Measurements from ENCODE around the gene GAB2. TPM values are rescaled to one million over a fixed set of nuclear protein-coding genes. Genes with fewer than 3 reads are reported as not detected.

GAB2 gene
- total and polyA plus RNA-seq, 10 of the 15 experiments (the other 5 are each of a cell fraction or from before 2014, with no cell fraction given) = 0.69 to 12.6 (median 3.8) TPM

- RAD21 ChIA-PET (ENCODE audit: unreplicated experiment) = no interaction called here
These were observed 69.7 kb downstream of the GAB2 start for GRCh38 chr11:78347956-78348355.

More at GRCh38 chr11:78347956-78348355, 69.7 kb downstream of the GAB2 start:
- ATAC-seq (no peak), FAIRE-seq (no peak), DNase-seq (ENCODE audit: low read depth, low spot score) (no peak)
- Histone ChIP-seq H3K79me2 (ENCODE audit: control insufficient read depth, insufficient read depth, low read length) (no peaks in the 10 kb centered on the region), H3K4me3 (no peak overlapping the region), H3K27ac (ENCODE audit: control insufficient read depth, insufficient read depth) (no peak overlapping the region), H2AFZ (ENCODE audit: control insufficient read depth, low read depth, low read length) (no peak overlapping the region), H3K36me3 (ENCODE audit: control insufficient read depth in 2 of 2, insufficient read depth in 2 of 2, low read length in 1 of 2) (no peaks in the 10 kb centered on the region), H4K20me1 (ENCODE audit: control insufficient read depth, insufficient read depth) (no peaks in the 10 kb centered on the region), H3K27me3 (replicated peaks in 1 of 2; ENCODE audit: control insufficient read depth in 2 of 2, insufficient read depth in 2 of 2, low read length in 1 of 2) (no peaks in the 10 kb centered on the region), H3K9me3 (replicated peaks; ENCODE audit: control insufficient read depth, insufficient read depth, low read length) (no peaks in the 10 kb centered on the region), H3K4me2 (ENCODE audit: control insufficient read depth, insufficient read depth) (no peak overlapping the region), H3K4me1 (ENCODE audit: control insufficient read depth, insufficient read depth, low read length) (peaks cover 20% of the 10 kb centered on the region), H3K9ac (ENCODE audit: control insufficient read depth, insufficient read depth, low read length) (no peak overlapping the region)
- intact Hi-C loops (cut with micrococcal nuclease; ENCODE audit: unreplicated experiment) (no loop called here), in situ Hi-C loops (cut with MboI) (no loop called here)
- no peak for TF ChIP-seq E2F4 (IDR thresholded peaks at IDR 0.05; ENCODE audit: low read depth, low read length)
- TF ChIP-seq FOXK2 (IDR thresholded peaks at IDR 0.05) = no peak
- no peak for TF ChIP-seq BCL11A (IDR thresholded peaks at IDR 0.05; ENCODE audit: low read depth, low read length)
- TF ChIP-seq HCFC1 (IDR thresholded peaks at IDR 0.05; ENCODE audit: low read length) = no peak
- TF ChIP-seq, protein P1, sequence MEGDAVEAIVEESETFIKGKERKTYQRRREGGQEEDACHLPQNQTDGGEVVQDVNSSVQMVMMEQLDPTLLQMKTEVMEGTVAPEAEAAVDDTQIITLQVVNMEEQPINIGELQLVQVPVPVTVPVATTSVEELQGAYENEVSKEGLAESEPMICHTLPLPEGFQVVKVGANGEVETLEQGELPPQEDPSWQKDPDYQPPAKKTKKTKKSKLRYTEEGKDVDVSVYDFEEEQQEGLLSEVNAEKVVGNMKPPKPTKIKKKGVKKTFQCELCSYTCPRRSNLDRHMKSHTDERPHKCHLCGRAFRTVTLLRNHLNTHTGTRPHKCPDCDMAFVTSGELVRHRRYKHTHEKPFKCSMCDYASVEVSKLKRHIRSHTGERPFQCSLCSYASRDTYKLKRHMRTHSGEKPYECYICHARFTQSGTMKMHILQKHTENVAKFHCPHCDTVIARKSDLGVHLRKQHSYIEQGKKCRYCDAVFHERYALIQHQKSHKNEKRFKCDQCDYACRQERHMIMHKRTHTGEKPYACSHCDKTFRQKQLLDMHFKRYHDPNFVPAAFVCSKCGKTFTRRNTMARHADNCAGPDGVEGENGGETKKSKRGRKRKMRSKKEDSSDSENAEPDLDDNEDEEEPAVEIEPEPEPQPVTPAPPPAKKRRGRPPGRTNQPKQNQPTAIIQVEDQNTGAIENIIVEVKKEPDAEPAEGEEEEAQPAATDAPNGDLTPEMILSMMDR (IDR thresholded peaks at IDR 0.05 in 2 of 3, conservative IDR thresholded peaks at IDR 0.05 in 1 of 3; ENCODE audit: control insufficient read depth in 2 of 3, extremely low read depth in 1 of 3, insufficient read depth in 1 of 3, low read depth in 3 of 3, low read length in 3 of 3) = no peak
- TF ChIP-seq SIN3A (IDR thresholded peaks at IDR 0.05; ENCODE audit: low read depth, low read length) = no peak
- TF ChIP-seq WRNIP1 (IDR thresholded peaks at IDR 0.05; ENCODE audit: borderline replicate concordance, low read depth, low read length) = no peak
- no peak for TF ChIP-seq ETV6 (conservative IDR thresholded peaks at IDR 0.05 in 1 of 2, IDR thresholded peaks at IDR 0.05 in 1 of 2; ENCODE audit: borderline replicate concordance in 1 of 2, low read depth in 1 of 2)
- no peak for TF ChIP-seq MYC (IDR thresholded peaks at IDR 0.05; ENCODE audit: insufficient read depth, insufficient read length, insufficient replicate concordance, low read length, severe bottlenecking)
- TF ChIP-seq NKRF (conservative IDR thresholded peaks at IDR 0.05) = no peak
- no peak for TF ChIP-seq SIX5 (IDR thresholded peaks at IDR 0.05; ENCODE audit: low read depth, low read length, severe bottlenecking)
- no peak for TF ChIP-seq ZNF384 (IDR thresholded peaks at IDR 0.05; ENCODE audit: borderline replicate concordance, low read depth, low read length)
- TF ChIP-seq, protein P2, sequence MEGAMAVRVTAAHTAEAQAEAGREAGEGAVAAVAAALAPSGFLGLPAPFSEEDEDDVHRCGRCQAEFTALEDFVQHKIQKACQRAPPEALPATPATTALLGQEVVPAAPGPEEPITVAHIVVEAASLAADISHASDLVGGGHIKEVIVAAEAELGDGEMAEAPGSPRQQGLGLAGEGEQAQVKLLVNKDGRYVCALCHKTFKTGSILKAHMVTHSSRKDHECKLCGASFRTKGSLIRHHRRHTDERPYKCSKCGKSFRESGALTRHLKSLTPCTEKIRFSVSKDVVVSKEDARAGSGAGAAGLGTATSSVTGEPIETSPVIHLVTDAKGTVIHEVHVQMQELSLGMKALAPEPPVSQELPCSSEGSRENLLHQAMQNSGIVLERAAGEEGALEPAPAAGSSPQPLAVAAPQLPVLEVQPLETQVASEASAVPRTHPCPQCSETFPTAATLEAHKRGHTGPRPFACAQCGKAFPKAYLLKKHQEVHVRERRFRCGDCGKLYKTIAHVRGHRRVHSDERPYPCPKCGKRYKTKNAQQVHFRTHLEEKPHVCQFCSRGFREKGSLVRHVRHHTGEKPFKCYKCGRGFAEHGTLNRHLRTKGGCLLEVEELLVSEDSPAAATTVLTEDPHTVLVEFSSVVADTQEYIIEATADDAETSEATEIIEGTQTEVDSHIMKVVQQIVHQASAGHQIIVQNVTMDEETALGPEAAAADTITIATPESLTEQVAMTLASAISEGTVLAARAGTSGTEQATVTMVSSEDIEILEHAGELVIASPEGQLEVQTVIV (IDR thresholded peaks at IDR 0.05; ENCODE audit: borderline replicate concordance, partially characterized antibody) = no peak
- TF ChIP-seq NFYA (IDR thresholded peaks at IDR 0.05; ENCODE audit: borderline replicate concordance, low read depth, low read length) = no peak
- no peak for TF ChIP-seq CBX5 (IDR thresholded peaks at IDR 0.05; ENCODE audit: low read depth)
- TF ChIP-seq ZZZ3 (IDR thresholded peaks at IDR 0.05; ENCODE audit: control insufficient read depth, insufficient read length, low read depth) = no peak
- no peak for TF ChIP-seq POU2F2 (IDR thresholded peaks at IDR 0.05; ENCODE audit: borderline replicate concordance, low read depth, low read length)
- ChIA-PET SMC1A (ENCODE audit: uncharacterized antibody, unreplicated experiment) (interaction anchor here (2.1 kb wide), 1 partner anchor 38 kb away, joined by 8 read pairs; no protein-coding TSS in a partner anchor), CTCF (interaction anchor here (0.7 kb wide), 1 partner anchor 120 kb away, joined by 3 read pairs; no protein-coding TSS in a partner anchor), POLR2A (no interaction called here)
- no TSS peak for BruUV-seq (replicated peaks)
